ENCODE measurements around the gene IGDCC3.
"Not testable (repeated sequence)": the region's sequence is repeated elsewhere in the genome, so short reads cannot be mapped to it uniquely, and the experiment has no call there.

IGDCC3 gene

DNA sequence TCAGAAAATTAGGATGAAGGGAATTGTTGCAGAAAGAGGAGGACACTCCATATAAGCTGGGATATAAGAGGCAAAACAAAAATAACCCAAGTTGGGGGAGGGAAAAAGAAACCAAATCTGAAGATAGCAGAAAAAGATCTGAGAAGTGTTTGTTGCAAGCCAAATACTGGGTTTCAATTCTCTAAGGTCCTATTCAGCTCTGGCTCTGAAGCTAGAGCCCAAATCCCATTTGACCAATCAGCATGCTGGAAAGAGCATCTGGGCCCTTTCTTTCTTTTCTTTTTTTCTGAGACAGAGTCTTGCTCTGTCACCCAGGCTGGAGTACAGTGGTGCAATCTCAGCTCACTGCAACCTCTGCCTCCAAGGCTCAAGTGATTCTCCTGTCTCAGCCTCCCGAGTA, 17.3 kb downstream of the IGDCC3 start:
- Histone ChIP-seq H3K4me3 (ENCODE audit: low read depth, low read length) (no peak overlapping the region), H3K79me2 (ENCODE audit: control insufficient read depth, insufficient read depth, low read length, unreplicated experiment) (no peaks in the 10 kb centered on the region), H3K27me3 (ENCODE audit: insufficient read depth, low read length) (peaks cover 17% of the 10 kb centered on the region), H3K27ac (ENCODE audit: low read depth, low read length) (no peak overlapping the region), H3K36me3 (ENCODE audit: insufficient read depth, low read length) (no peaks in the 10 kb centered on the region), H3K4me1 (ENCODE audit: control insufficient read depth, insufficient read depth, low read length, unreplicated experiment) (no peaks in the 10 kb centered on the region), H2AFZ (ENCODE audit: low read length, unreplicated experiment) (no peak overlapping the region)

DNA sequence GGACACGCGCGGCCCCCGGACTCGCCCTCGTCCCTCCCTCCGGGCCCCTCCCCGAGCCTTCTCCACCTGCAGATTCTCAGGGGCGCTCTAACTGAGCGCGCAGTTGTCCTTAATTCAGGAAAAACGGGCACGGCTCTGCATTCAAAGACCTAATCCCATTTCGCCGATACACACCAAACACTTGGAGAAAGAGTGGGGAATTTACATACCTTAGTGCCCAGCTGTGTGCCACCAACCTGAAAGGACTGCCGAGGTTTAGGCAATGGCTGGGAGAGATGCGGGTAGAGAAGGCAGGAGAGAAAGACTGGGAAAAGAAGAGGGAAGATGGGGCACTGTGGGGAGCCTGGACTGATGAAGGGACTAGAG, 21.8 kb downstream of the IGDCC3 start:
- Histone ChIP-seq H3K4me1 (ENCODE audit: control insufficient read depth, insufficient read depth, low read length, unreplicated experiment) (no peaks in the 10 kb centered on the region), H3K4me3 (ENCODE audit: low read depth, low read length) (peak overlapping the region; percentile 62; the same call in 1 of the 2 replicates), H2AFZ (ENCODE audit: low read length, unreplicated experiment) (no peak overlapping the region), H3K36me3 (ENCODE audit: insufficient read depth, low read length) (no peaks in the 10 kb centered on the region), H3K27ac (ENCODE audit: low read depth, low read length) (no peak overlapping the region), H3K27me3 (ENCODE audit: insufficient read depth, low read length) (peaks cover 52% of the 10 kb centered on the region), H3K79me2 (ENCODE audit: control insufficient read depth, insufficient read depth, low read length, unreplicated experiment) (no peaks in the 10 kb centered on the region)

DNA sequence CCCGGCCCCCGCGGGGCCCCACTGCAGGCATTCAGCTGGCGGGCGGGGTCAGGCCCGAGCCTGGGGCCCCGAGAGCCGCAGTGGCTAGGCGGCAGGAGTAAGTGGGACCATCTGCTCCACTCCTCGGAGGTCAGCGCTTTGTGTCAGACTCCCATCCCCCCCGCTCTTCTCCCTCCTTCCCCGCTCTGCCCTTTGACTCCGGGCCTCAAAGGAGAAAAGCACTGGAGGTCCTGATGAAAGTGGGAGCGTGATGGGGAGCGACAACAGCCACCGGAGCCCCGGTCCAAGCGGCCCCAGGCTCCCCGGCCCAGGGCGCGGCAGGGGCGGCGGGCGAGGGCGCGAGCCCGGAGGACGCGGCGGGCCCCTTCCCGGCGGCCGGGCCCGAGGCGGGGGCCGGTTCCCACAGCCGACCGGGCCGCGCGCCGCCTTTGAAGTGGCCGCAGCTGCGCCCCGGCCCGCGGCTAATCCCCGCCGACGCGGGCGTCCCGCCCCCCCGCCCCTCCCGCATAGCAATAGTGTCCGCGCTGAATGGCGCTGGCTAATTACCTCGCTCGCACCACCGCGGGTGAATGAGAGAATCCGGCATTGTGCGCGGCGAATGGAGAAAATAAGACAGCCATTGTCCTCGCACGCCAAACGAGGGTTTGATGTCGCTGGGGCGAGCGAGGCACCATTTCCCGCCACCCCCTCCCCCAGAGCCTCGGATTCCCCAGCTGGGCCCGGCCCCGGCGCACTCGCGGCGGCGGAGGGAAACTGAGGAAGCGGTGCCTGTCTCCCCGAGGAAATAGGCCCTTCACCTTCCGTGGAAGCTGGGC, 22.4 kb downstream of the IGDCC3 start:
- Histone ChIP-seq H3K27ac (ENCODE audit: low read depth, low read length) (no peak overlapping the region), H3K36me3 (ENCODE audit: insufficient read depth, low read length) (no peaks in the 10 kb centered on the region), H3K79me2 (ENCODE audit: control insufficient read depth, insufficient read depth, low read length, unreplicated experiment) (no peaks in the 10 kb centered on the region), H3K27me3 (ENCODE audit: insufficient read depth, low read length) (peaks cover 52% of the 10 kb centered on the region), H2AFZ (ENCODE audit: low read length, unreplicated experiment) (no peak overlapping the region), H3K4me1 (ENCODE audit: control insufficient read depth, insufficient read depth, low read length, unreplicated experiment) (no peaks in the 10 kb centered on the region), H3K4me3 (ENCODE audit: low read depth, low read length) (peak overlapping the region; percentile 62; the same call in 1 of the 2 replicates)

DNA sequence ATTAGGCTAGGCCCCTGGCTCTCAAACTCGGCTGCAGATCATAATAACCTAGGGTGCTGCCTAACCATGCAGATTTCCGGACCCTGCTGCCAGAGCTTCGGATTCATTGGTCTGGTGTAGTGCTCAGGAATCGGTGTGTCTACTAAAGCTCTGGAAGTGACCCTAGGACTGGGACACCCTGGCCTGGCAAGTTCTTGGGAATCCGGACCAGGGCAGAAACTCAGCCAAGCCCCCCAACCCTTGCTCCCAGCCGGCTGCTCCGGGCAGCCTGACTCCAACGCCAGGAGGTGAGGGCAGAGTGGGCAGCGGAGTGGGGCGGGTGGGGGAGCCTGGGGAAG, 23.0 kb downstream of the IGDCC3 start:
- H2AFZ ChIP-seq (ENCODE audit: low read length, unreplicated experiment): no peak overlapping the region
- H3K27ac ChIP-seq (ENCODE audit: low read depth, low read length): no peak overlapping the region
- H3K4me1 ChIP-seq (ENCODE audit: control insufficient read depth, insufficient read depth, low read length, unreplicated experiment): no peaks in the 10 kb centered on the region
- no peak overlapping the region for H3K4me3 ChIP-seq (ENCODE audit: low read depth, low read length)
- H3K79me2 ChIP-seq (ENCODE audit: control insufficient read depth, insufficient read depth, low read length, unreplicated experiment): no peaks in the 10 kb centered on the region
- peaks cover 52% of the 10 kb centered on the region for H3K27me3 ChIP-seq (ENCODE audit: insufficient read depth, low read length)
- no peaks in the 10 kb centered on the region for H3K36me3 ChIP-seq (ENCODE audit: insufficient read depth, low read length)

DNA sequence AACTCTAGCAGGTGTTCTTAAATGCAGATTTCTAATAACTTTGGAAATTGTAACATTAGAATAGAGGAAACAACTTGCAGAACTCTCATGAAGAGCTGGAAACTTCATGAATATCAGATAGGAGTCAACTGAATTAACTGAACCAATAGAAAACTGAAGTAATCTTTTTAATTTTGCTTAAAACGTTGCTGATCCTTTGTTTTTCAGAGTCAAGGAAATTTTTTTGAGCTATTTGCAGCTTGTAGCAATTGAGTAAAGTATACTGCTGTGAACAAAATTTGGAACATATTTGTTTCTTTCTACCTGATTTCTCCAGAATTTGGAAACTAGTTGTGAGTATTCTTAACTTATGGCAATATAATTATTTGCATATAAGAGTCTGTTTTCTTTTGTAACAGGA, 25.8 kb downstream of the IGDCC3 start:
- not testable (repeated sequence) for H2AFZ ChIP-seq (ENCODE audit: low read length, unreplicated experiment); H3K79me2 ChIP-seq (ENCODE audit: control insufficient read depth, insufficient read depth, low read length, unreplicated experiment); H3K36me3 ChIP-seq (ENCODE audit: insufficient read depth, low read length); H3K4me3 ChIP-seq (ENCODE audit: low read depth, low read length); H3K27ac ChIP-seq (ENCODE audit: low read depth, low read length); H3K4me1 ChIP-seq (ENCODE audit: control insufficient read depth, insufficient read depth, low read length, unreplicated experiment)
- H3K27me3 ChIP-seq (ENCODE audit: insufficient read depth, low read length): peaks cover 54% of the 10 kb centered on the region

DNA sequence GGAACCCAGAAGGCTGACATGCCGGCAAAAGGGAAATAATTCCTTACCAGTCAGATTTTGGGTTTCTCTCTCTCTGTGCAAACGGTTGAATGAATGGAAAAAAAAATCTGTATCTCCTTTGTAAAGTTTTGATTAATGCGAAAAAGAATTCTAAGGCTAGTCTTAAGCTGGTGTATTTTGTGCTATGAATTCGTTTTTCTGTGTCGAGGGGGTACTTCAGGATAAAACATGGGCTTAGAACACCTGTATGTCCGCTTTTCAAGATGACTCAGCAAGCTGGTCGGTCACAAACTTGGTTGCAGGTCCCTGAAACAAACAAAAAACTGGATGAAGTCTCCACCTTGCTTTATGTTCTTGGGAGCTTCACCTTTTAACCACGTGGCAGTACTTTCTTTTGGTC, 28.5 kb downstream of the IGDCC3 start:
- peaks cover 32% of the 10 kb centered on the region for H3K27me3 ChIP-seq (ENCODE audit: insufficient read depth, low read length)
- H3K4me3 ChIP-seq (ENCODE audit: low read depth, low read length): no peak overlapping the region
- no peak overlapping the region for H3K27ac ChIP-seq (ENCODE audit: low read depth, low read length)
- H3K79me2 ChIP-seq (ENCODE audit: control insufficient read depth, insufficient read depth, low read length, unreplicated experiment): no peaks in the 10 kb centered on the region
- H3K4me1 ChIP-seq (ENCODE audit: control insufficient read depth, insufficient read depth, low read length, unreplicated experiment): no peaks in the 10 kb centered on the region
- H2AFZ ChIP-seq (ENCODE audit: low read length, unreplicated experiment): no peak overlapping the region
- no peaks in the 10 kb centered on the region for H3K36me3 ChIP-seq (ENCODE audit: insufficient read depth, low read length)

DNA sequence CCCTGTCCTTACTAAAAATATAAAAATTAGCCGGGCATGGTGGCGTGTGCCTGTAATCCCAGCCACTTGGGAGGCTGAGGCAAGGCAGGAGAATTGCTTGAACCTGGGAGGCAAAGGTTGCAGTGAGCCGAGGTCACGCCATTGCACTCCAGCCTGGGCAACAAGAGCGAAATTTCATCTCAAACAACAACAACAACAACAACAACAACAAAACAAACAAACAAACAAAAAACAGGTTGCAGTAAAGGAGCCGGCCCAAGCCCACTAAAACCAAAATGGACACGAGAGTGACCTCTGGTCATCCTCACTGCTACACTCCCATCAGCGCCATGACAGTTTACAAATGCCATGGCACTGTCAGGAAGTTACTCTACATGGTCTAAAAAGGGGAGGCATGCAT, 30.0 kb downstream of the IGDCC3 start:
- H3K27me3 ChIP-seq (ENCODE audit: insufficient read depth, low read length): peaks cover 25% of the 10 kb centered on the region
- not testable (repeated sequence) for H2AFZ ChIP-seq (ENCODE audit: low read length, unreplicated experiment); H3K4me3 ChIP-seq (ENCODE audit: low read depth, low read length); H3K79me2 ChIP-seq (ENCODE audit: control insufficient read depth, insufficient read depth, low read length, unreplicated experiment); H3K4me1 ChIP-seq (ENCODE audit: control insufficient read depth, insufficient read depth, low read length, unreplicated experiment); H3K27ac ChIP-seq (ENCODE audit: low read depth, low read length); H3K36me3 ChIP-seq (ENCODE audit: insufficient read depth, low read length)

DNA sequence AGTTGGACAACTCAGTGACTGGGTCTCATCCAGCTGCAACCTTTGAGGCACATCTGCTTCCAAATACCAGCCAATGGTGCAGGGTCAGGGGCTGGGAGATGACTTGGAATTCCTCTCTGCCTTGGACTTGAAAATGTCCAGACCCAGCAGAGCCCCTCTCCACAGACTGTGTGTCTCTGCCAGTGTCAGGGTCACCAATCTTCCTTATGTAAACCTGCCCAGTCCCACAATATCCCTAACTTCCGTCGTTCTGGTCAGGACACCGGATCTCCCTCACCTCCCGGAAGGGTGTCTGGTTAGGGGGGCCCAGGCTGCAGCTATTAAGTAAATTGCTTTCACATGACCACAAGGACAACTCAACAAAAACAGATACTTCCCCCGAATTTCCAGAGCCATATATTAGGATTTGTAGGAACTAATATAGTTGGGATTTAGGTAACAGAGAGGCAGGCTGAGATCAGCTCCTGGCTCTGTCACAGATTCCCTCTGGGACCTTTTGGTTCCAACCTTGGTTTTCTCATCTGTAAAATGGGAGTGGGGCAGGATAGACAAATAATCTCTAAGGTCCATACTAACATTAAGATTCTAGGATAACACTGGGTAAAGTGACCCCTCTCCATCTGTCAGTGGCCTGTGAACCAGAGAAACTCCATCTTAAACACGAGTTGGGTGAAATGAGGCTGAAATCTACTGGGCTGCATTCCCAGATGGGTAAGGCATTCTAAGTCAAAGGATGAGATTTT, 30.8 kb downstream of the IGDCC3 start:
- Histone ChIP-seq H3K4me3 (ENCODE audit: low read depth, low read length) (no peak overlapping the region), H3K79me2 (ENCODE audit: control insufficient read depth, insufficient read depth, low read length, unreplicated experiment) (no peaks in the 10 kb centered on the region), H2AFZ (ENCODE audit: low read length, unreplicated experiment) (no peak overlapping the region), H3K4me1 (ENCODE audit: control insufficient read depth, insufficient read depth, low read length, unreplicated experiment) (no peaks in the 10 kb centered on the region), H3K27ac (ENCODE audit: low read depth, low read length) (no peak overlapping the region), H3K36me3 (ENCODE audit: insufficient read depth, low read length) (no peaks in the 10 kb centered on the region), H3K27me3 (ENCODE audit: insufficient read depth, low read length) (peaks cover 20% of the 10 kb centered on the region)

DNA sequence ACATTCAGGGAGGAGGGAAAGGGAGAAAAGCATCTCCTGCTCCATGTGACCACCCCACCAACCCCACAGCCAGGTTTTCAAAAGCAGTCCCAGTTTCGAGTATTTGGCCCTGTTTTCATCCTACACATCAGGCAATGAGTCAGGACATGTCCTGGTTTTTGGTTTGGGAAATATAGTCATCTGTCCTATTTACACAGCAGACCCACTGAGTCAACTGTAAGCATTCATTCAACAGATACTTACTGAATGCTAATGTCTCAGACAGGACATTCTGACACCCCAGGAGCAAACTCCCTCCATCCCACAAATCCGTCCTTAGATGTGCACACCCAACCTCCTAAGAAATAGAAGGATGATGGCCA, 32.9 kb downstream of the IGDCC3 start:
- H3K27me3 ChIP-seq (ENCODE audit: insufficient read depth, low read length): peaks cover 15% of the 10 kb centered on the region; the same call in 1 of the 2 replicates
- H3K4me3 ChIP-seq (ENCODE audit: low read depth, low read length): no peak overlapping the region
- no peaks in the 10 kb centered on the region for H3K79me2 ChIP-seq (ENCODE audit: control insufficient read depth, insufficient read depth, low read length, unreplicated experiment)
- no peaks in the 10 kb centered on the region for H3K4me1 ChIP-seq (ENCODE audit: control insufficient read depth, insufficient read depth, low read length, unreplicated experiment)
- no peaks in the 10 kb centered on the region for H3K36me3 ChIP-seq (ENCODE audit: insufficient read depth, low read length)
- H2AFZ ChIP-seq (ENCODE audit: low read length, unreplicated experiment): no peak overlapping the region
- H3K27ac ChIP-seq (ENCODE audit: low read depth, low read length): no peak overlapping the region

DNA sequence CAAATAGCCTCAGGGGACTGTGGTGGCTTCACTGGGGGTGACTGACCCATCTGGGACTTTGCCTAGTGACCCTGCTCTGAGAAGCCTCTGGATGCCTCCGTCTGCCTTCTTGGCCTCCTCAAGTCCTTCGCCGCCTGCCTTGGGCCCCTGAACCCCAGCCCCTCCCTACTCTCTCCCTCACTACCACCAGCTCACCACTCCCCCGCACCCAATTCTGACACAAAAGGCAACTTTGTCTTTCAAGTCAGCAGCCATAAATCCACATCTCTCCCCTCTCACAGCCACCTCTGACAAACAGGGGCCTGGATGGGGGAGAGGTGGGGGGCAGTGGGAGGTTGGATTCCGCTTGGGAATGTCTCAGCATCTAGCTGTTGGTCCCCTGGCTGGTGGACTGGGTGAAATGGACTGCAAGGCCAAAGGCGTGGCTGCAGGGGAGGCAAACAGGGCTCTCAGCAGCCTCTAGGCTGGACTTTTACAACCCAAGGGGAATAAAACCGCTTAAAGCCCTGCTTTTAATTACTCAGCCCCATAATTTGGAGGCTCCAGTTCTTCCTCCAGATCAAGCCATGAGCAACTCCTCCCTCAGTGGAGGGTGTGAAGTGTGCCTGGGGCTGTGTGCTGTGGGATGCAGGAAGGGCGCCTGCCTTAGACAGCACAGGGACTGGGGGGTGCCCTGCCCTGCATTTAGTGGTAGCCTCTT, 33.4 kb downstream of the IGDCC3 start:
- no peaks in the 10 kb centered on the region for H3K36me3 ChIP-seq (ENCODE audit: insufficient read depth, low read length)
- no peaks in the 10 kb centered on the region for H3K4me1 ChIP-seq (ENCODE audit: control insufficient read depth, insufficient read depth, low read length, unreplicated experiment)

More for the DNA sequence above, 33.4 kb downstream of the IGDCC3 start:
- Histone ChIP-seq H3K27ac (ENCODE audit: low read depth, low read length) (no peak overlapping the region), H3K79me2 (ENCODE audit: control insufficient read depth, insufficient read depth, low read length, unreplicated experiment) (no peaks in the 10 kb centered on the region), H2AFZ (ENCODE audit: low read length, unreplicated experiment) (no peak overlapping the region), H3K4me3 (ENCODE audit: low read depth, low read length) (no peak overlapping the region), H3K27me3 (ENCODE audit: insufficient read depth, low read length) (peaks cover 15% of the 10 kb centered on the region; the same call in 1 of the 2 replicates)
